H1 (cell line): ENCODE measurements around the gene ZCCHC18. TPM values are rescaled to one million over a fixed set of nuclear protein-coding genes. Genes with fewer than 3 reads are reported as not detected.

Source experiments
- BACH1 ChIP-seq: IDR thresholded peaks from 2 replicates; pipeline ENCODE4 v1.6.1; 2012; ENCODE audit warnings: low read length, improper control_type of control experiment
- CREB1 ChIP-seq: IDR thresholded peaks from 2 replicates; pipeline ENCODE4 v1.6.1; 2012; ENCODE audit warnings: inconsistent platforms
- MAFK ChIP-seq: IDR thresholded peaks from 2 replicates; pipeline ENCODE4 v1.6.1; 2012; ENCODE audit warnings: low read depth, mild to moderate bottlenecking, improper control_type of control experiment, low read length
- RAD21 ChIP-seq, 2 experiments: IDR thresholded peaks in 1 of 2; conservative IDR thresholded peaks in 1 of 2; 2 replicates each; pipeline ENCODE4 v1.6.1; 2011; ENCODE audit warnings: low read depth in 2 of 2, low read length in 2 of 2, improper control_type of control experiment in 1 of 2, inconsistent platforms in 1 of 2, mild to moderate bottlenecking in 1 of 2, moderate library complexity in 1 of 2
- SIRT6 ChIP-seq: IDR thresholded peaks from one replicate; pipeline ENCODE4 v1.7.1; 2012; ENCODE audit warnings: low read length, inconsistent platforms
- SP4 ChIP-seq: IDR thresholded peaks from 2 replicates; pipeline ENCODE4 v1.6.1; 2012; ENCODE audit warnings: low read length, inconsistent platforms
- TCF12 ChIP-seq: IDR thresholded peaks from 2 replicates; pipeline ENCODE4 v1.6.1; 2011; ENCODE audit warnings: low read depth, mild to moderate bottlenecking, low read length
- polyA plus RNA-seq, 7 experiments: library from polyadenylated mRNA; depleted of rRNA in 3 of 7; stranded (reverse) in 5 of 7; unstranded in 2 of 7; fragments of >200 nt in 5 of 7; fragments of 200-250 nt in 2 of 7; gene quantifications; 1 replicate in 5 of 7; 2 replicates in 1 of 7; 4 replicates in 1 of 7; pipeline versions ENCODE4 v1.2.1 to v1.2.3, GENCODE V29; 2011 to 2013; ENCODE audit warnings: missing spikeins in 2 of 7, mixed read lengths in 2 of 7
- total RNA-seq: library from RNA; stranded (reverse); fragmentation: NEBNext Ultra II Directional; extraction: Animal tissue kit (Norgen Biotek cat#: 25700); gene quantifications from 2 replicates; pipeline ENCODE4 v1.2.1, GENCODE V29; 2021
- TF ChIP-seq, protein P1 (sequence below): IDR thresholded peaks from 2 replicates; pipeline ENCODE4 v1.6.1; 2011; ENCODE audit warnings: low read depth, mild to moderate bottlenecking, low read length; ENCODE audit not compliant: insufficient read depth

The ZCCHC18 gene
- total and polyA plus RNA-seq, 2 of the 8 experiments (the other 6 are each of a cell fraction or from before 2014, with no cell fraction given), result 3.7 to 8.8 TPM

DNA sequence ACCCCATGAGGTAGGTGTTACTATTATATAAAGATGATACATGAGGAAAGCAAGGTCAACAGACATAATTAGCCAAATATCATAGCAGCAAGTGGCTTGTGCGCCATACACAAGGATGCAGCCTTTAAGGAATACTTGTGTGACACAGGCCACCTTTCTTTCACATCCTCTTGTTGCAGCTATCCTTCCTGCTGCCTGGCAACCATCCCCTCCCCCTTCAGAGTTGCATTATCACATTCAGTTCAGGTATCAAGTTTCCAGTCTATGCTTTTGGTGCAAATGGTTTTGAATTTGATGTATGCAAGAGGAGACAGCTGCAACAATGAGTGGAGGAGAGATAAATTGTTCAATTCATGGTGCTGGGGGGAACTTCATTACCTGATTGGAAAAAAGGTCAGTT lies 6.4 kb downstream of the ZCCHC18 start (continued):
- TF ChIP-seq SIRT6, result no peak
- no peak for TF ChIP-seq RAD21 (IDR thresholded peaks at IDR 0.05 in 1 of 2, conservative IDR thresholded peaks at IDR 0.05 in 1 of 2; ENCODE audit: low read depth in 2 of 2, low read length in 2 of 2)
- TF ChIP-seq, protein P1, sequence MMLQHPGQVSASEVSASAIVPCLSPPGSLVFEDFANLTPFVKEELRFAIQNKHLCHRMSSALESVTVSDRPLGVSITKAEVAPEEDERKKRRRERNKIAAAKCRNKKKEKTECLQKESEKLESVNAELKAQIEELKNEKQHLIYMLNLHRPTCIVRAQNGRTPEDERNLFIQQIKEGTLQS, result no peak
- no peak for TF ChIP-seq SP4
- TF ChIP-seq MAFK, result no peak
- no peak for TF ChIP-seq BACH1
- TF ChIP-seq TCF12, result no peak
- no peak for TF ChIP-seq CREB1
